HAP-1 (cell line): ENCODE measurements around the gene STAT1.
"Not testable (repeated sequence)": the region's sequence is repeated elsewhere in the genome, so short reads cannot be mapped to it uniquely, and the experiment has no call there.

ENCODE experiments used
- DNase-seq, 2 experiments: peaks; one replicate each; pipeline ENCODE4 v3.0.0-alpha.2; 2016 to 2020; ENCODE audit warnings: low spot score in 2 of 2
- H3K27me3 ChIP-seq: fragments of 250-450 bp; sonication (Bioruptor Pico); 2 replicates; pipeline ENCODE4 v1.5.1; 2020; ENCODE audit warnings: low read depth, mild to moderate bottlenecking, moderate library complexity
- H3K36me3 ChIP-seq: fragments of 250-450 bp; sonication (Bioruptor Pico); replicated peaks from 2 replicates; pipeline ENCODE4 v1.5.1; 2020; ENCODE audit warnings: mild to moderate bottlenecking
- H3K4me1 ChIP-seq: fragments of 250-450 bp; sonication (Bioruptor Pico); 2 replicates; pipeline ENCODE4 v1.5.1; 2020; ENCODE audit warnings: mild to moderate bottlenecking
- H3K4me3 ChIP-seq: fragments of 250-450 bp; sonication (Bioruptor Pico); 2 replicates; pipeline ENCODE4 v1.5.1; 2020; ENCODE audit warnings: mild to moderate bottlenecking, moderate library complexity
- H3K9me3 ChIP-seq: fragments of 250-450 bp; sonication (Bioruptor Pico); 2 replicates; pipeline ENCODE4 v1.5.1; 2020; ENCODE audit warnings: mild to moderate bottlenecking, moderate library complexity
- in situ Hi-C: fragments of 300-500 bp; cut with MboI; formaldehyde crosslinking; loops from 3 replicates; pipeline ENCODE4 v1.14.3; 2020; ENCODE audit warnings: low sequenced_read_pairs, inconsistent platforms, mixed read lengths

Gene STAT1

DNA sequence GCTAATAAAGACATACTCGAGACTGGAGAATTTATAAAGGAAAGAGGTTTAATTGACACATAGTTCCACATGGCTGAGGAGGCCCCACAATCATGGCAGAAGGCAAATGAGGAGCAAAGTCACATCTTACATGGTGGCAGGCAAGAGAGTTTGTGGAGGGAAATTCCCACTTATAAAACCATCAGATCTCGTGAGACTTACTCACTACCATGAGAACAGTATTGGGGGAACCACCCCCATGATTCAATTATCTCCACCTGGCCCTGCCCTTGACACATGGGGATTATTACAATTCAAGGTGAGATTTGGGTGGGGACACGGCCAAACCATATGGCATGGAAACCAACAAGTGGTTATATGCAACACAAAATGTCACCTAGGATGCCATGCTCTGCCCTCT is 18.7 kb downstream of the STAT1 start:
- in situ Hi-C loops, H3K4me1 ChIP-seq, H3K4me3 ChIP-seq, H3K9me3 ChIP-seq, DNase-seq, H3K27me3 ChIP-seq: not testable (repeated sequence)
- H3K36me3 ChIP-seq, result peaks cover 57% of the 10 kb centered on the region

DNA sequence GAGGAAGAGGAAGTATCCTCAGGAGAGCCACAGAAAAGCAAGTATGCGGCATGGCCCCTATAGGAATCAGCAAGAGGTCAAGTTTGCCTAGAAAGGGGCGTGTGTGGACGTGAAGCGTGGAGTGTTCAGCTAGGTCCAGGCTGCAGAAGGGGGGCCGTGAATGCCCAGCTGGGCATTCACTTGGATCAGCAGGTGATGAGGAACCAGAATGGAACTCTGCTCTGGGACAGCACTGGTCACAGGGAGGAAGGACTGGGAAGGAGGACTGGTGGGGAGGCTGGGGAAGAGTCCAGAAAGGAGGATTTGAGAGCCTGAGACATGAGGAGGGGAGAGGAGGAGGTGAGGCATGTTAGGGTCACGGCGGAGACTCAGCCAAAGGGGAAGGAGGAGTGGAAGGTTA is 19.8 kb downstream of the STAT1 start:
- Histone ChIP-seq H3K4me3 (no peak overlapping the region), H3K4me1 (no peaks in the 10 kb centered on the region), H3K9me3 (no peaks in the 10 kb centered on the region), H3K27me3 (no peaks in the 10 kb centered on the region), H3K36me3 (peaks cover 59% of the 10 kb centered on the region)
- in situ Hi-C loops, result no loop called here
- no peak for DNase-seq

DNA sequence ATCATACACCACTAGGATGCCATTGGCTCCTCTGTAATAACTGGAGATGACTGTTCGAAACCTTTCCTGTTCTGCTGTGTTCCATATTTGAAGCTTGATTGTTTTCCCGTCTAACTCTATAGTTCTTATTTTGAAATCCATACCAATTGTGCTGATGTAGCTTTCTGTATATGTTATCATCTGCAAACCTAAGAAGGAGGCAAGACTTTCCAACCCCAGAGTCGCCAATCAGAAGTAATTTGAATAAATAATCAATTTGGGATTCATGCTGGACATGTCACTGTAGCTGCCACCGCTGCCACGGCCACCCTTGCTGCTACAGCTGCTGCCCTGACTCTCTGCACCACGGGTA is 20.7 kb downstream of the STAT1 start:
- Histone ChIP-seq H3K4me1 (no peaks in the 10 kb centered on the region), H3K36me3 (peaks cover 59% of the 10 kb centered on the region), H3K9me3 (no peaks in the 10 kb centered on the region), H3K27me3 (no peaks in the 10 kb centered on the region), H3K4me3 (no peak overlapping the region)
- in situ Hi-C loops, result no loop called here
- no peak for DNase-seq

DNA sequence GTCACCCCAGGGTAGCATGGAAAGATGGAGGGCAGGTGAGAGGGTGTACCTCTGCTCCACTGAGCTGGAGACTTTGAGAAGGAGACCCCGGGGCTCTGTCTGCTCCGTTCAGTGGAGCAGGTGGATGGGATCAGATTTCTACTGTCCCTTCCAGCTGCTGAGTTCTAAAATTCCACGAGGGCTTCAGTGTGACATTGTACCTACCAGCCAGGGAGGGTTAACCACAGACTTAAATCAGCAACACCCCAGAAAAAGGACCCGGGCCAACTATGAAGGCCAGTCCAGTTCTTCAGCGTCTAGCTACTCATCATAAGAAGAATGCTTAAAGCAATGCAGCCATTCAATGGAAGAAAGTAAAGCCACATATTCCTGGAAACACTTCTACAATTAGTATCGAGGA is 23.8 kb downstream of the STAT1 start:
- H3K4me1 ChIP-seq, result no peaks in the 10 kb centered on the region
- peaks cover 50% of the 10 kb centered on the region for H3K36me3 ChIP-seq
- no peak for DNase-seq
- no peak overlapping the region for H3K4me3 ChIP-seq
- no peaks in the 10 kb centered on the region for H3K27me3 ChIP-seq
- no peaks in the 10 kb centered on the region for H3K9me3 ChIP-seq
- in situ Hi-C loops, result no loop called here

DNA sequence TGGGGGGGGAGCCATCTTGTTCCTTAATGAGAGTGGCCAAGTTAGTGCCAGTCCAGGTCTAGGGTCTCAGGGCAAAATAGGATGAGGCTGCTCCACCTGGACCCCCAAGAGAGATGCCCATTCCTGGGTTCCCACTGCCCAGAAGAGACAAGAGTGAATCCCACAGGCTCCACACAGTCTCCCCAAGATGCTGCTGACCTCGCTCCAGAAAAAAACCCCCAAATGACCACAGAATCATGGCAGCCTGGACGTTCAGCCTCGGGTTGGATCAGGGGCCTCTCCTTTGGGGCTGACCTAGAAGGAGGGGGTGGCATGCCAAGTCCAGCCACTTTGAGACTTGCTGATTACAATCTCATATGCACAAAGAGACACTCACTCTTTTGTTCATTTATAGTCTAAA is 25.1 kb downstream of the STAT1 start:
- in situ Hi-C loops, result no loop called here
- Histone ChIP-seq H3K4me1 (no peaks in the 10 kb centered on the region), H3K27me3 (no peaks in the 10 kb centered on the region), H3K36me3 (peaks cover 53% of the 10 kb centered on the region), H3K4me3 (no peak overlapping the region), H3K9me3 (no peaks in the 10 kb centered on the region)
- no peak for DNase-seq

DNA sequence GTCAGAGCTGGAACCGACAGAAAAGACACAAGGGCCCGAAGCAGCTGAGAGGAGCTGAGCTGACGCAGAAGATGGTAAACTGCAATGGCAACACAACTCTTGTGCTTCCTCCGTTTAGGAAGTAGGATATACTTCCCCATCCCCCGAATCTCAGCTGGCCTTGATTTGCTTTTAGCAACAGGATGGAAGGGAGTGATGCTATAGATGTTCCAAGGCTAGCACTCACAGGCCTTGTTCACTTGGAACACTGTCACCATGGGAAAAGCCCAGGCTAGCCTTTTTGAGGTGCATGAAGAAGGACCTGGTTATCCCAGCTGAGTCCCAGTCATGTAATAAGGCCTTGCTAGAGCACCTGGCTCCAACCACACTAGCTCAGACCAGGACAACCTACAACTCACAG is 26.0 kb downstream of the STAT1 start:
- in situ Hi-C loops, result no loop called here
- Histone ChIP-seq H3K4me3 (no peak overlapping the region), H3K4me1 (no peaks in the 10 kb centered on the region), H3K27me3 (no peaks in the 10 kb centered on the region), H3K36me3 (peaks cover 61% of the 10 kb centered on the region), H3K9me3 (no peaks in the 10 kb centered on the region)
- DNase-seq, result no peak

DNA sequence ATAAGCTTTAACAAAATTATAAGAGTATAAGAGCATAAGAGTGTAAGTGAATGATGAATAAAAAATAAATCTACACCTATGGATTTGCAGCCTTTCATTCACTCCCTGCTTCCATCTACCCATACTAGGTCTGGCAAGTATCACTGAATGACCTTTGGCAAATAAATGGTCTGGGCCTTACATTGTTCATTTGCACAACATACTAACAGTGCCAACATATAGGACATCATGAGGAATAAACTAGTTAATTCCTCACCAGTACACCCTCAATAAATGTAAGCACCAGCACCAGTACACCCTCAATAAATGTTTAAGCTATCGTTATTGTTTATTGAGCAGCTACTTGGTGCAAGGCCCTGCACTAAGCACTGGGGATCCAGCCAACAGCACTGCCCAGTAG is 26.9 kb downstream of the STAT1 start:
- Histone ChIP-seq H3K4me3 (no peak overlapping the region), H3K4me1 (no peaks in the 10 kb centered on the region), H3K36me3 (peaks cover 66% of the 10 kb centered on the region), H3K9me3 (no peaks in the 10 kb centered on the region), H3K27me3 (no peaks in the 10 kb centered on the region)
- in situ Hi-C loops, result no loop called here
- no peak for DNase-seq

DNA sequence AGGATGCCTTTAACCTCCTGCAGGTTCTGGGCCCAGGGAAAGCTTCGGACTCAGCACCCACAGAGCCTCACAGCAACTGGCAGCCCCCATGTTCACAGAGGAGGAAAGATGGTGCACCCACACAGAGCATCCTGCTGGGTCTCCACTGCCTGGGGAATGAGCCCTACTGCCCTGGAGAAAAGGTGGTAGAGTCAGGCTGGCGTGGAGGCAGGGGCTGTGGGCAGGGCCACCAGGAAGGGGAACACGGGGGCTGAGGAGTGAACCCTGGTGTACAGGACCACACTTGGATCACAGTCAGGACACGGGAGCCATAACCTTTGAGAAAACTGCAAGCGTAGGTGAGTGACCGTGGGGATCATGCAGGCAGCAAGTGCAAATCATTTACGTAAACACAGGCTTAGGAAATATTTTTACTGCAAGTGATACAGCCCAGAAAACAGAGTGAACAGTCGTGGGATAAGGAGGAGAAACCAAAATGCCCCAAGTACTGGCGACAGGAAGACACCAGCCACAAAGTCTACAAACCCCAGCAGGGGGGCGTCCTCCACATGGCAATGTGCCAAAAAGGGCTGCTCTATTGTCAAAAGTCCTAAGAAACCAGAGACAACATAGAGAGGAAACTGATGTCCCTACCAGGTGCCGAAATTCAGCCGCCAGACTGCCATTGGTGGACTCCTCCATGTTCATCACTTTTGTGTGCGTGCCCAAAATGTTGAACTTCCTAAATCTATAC is 27.6 kb downstream of the STAT1 start:
- DNase-seq, result no peak
- in situ Hi-C loops, result no loop called here
- Histone ChIP-seq H3K4me3 (no peak overlapping the region), H3K4me1 (no peaks in the 10 kb centered on the region), H3K9me3 (no peaks in the 10 kb centered on the region), H3K36me3 (peaks cover 65% of the 10 kb centered on the region), H3K27me3 (no peaks in the 10 kb centered on the region)

DNA sequence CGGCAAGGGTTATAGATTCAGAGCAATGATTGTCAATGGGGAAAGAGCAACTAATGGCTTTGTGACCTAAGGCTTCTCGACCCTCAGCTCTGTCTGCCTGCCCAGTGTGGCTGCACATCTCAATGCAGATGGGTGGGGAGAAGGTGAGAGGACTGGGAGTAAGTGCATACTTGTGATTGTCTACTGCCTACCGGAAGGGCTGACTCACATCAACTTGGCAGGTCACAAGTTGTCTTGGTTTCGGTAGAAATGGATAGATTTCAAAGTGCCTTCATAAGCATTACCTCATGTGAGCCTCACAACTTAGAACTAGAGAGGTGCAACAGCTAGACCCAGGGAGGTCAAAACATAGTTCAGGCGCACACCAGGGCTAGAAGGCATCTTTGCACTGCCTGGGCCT is 29.4 kb downstream of the STAT1 start:
- DNase-seq, result no peak
- Histone ChIP-seq H3K27me3 (no peaks in the 10 kb centered on the region), H3K36me3 (peaks cover 67% of the 10 kb centered on the region), H3K9me3 (no peaks in the 10 kb centered on the region), H3K4me3 (no peak overlapping the region), H3K4me1 (no peaks in the 10 kb centered on the region)
- in situ Hi-C loops, result no loop called here

DNA sequence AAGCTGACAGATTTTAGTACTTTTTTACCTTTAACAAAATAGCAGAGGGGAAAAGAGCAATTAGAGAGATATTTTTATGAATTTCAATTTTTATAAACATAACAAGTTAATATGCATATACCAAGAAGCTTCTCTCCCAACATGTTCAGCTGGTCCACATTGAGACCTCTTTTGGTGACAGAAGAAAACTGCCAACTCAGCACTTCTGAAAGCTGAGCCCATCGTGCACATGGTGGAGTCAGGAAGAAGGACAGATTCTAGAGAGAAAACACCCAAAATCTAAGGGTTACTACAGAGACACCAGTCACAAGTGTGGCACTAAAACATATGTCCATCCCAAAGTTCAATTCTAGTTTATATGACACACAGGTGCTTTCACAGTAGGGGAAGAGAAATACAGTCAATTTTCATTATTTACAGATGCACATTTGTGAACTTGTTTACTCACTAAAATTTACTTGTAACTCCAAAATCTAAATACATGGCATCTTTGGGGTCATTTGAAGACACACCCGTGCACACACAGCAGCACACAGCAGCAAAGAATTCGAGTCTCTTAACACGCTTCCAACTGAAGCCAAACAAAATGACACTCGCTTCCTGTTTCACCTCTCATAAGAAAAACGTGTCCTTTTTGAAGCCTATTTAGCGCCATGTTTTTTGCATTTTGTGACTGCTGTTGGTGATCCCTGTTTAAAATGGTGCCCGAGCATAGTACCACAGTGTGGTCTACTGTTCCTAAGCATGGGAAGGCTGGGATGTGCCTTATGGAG is 31.5 kb downstream of the STAT1 start:
- no peaks in the 10 kb centered on the region for H3K4me1 ChIP-seq

DNA sequence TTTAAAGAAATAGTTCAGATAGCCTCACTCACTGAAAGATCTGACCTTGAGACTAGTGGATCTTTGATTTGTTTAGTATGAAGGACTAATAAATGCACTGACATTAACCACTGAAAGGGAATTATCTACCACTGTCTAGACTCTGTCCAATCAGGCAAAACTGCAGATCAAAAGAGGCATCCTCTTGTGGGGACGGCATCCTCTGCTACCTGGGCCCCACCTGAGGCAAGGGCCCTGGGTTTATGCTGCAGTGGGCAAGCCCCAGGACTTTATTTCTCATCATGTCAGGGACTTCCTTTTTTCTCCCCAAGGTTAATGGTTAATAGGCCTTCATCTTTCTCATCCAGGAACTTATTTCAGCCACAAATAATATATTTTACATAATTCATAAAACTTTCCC is 32.2 kb downstream of the STAT1 start:
- H3K36me3 ChIP-seq, result peaks cover 74% of the 10 kb centered on the region

More for the DNA sequence above, 31.5 kb downstream of the STAT1 start:
- no peaks in the 10 kb centered on the region for H3K9me3 ChIP-seq
- peaks cover 71% of the 10 kb centered on the region for H3K36me3 ChIP-seq
- no peaks in the 10 kb centered on the region for H3K27me3 ChIP-seq
- no peak overlapping the region for H3K4me3 ChIP-seq
- no peak for DNase-seq
- in situ Hi-C loops, result no loop called here

DNA sequence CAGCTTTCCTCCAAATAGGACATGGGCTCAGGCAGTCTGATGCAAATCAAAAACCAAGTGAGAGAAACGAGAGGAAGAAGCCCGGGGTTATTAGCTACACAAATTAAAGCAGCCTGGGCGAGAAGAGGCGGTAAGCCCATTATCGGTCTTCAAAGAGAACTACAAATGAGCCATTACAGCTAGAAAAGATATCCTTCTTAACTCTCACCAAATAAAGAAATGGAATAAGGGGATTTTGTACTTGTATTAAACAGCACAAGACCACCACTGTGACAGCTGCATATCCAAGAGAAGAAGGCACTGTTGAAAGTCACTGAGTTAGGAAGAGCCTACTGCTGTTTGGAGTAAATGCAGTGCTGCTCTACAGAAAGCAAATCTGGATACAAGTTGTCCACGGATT is 32.6 kb downstream of the STAT1 start:
- no peak for DNase-seq
- in situ Hi-C loops, result no loop called here
- Histone ChIP-seq H3K36me3 (peaks cover 74% of the 10 kb centered on the region), H3K4me1 (no peaks in the 10 kb centered on the region), H3K4me3 (no peak overlapping the region), H3K27me3 (no peaks in the 10 kb centered on the region), H3K9me3 (no peaks in the 10 kb centered on the region)

More for the DNA sequence above, 32.2 kb downstream of the STAT1 start:
- Histone ChIP-seq H3K27me3 (no peaks in the 10 kb centered on the region), H3K9me3 (no peaks in the 10 kb centered on the region), H3K4me3 (no peak overlapping the region), H3K4me1 (no peaks in the 10 kb centered on the region)
- in situ Hi-C loops, result no loop called here
- DNase-seq, result no peak

DNA sequence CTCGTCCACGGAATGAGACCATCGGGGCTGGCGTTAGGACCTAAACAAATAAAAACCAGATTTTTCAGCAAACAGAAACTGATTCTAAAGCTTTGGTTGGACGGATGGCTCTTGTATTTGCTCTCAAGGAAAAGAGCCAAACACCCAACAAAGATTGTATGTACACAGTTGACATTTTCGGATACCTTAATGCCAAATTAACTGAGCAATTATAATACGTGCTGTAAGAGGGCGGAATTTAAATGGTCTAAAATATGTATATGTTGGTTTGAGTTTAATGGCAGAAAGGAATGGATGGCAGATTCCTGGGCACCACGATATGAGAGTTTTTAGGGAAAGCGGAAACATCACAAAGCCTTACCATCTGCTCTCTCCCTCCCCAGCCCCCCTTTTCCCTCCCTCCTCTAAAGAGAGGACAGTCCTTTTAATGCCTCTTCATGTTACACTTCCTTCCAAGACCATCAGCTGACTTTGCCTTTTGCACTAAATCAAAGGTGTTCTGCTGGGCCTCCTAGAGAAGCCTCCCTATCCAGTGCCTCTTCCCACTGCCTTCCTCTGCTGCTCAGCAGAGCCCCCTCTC is 33.3 kb downstream of the STAT1 start:
- no peak overlapping the region for H3K4me3 ChIP-seq
- H3K4me1 ChIP-seq, result no peaks in the 10 kb centered on the region
- no peaks in the 10 kb centered on the region for H3K9me3 ChIP-seq
- no peaks in the 10 kb centered on the region for H3K27me3 ChIP-seq
- peaks cover 79% of the 10 kb centered on the region for H3K36me3 ChIP-seq
- in situ Hi-C loops, result no loop called here
- DNase-seq, result no peak

DNA sequence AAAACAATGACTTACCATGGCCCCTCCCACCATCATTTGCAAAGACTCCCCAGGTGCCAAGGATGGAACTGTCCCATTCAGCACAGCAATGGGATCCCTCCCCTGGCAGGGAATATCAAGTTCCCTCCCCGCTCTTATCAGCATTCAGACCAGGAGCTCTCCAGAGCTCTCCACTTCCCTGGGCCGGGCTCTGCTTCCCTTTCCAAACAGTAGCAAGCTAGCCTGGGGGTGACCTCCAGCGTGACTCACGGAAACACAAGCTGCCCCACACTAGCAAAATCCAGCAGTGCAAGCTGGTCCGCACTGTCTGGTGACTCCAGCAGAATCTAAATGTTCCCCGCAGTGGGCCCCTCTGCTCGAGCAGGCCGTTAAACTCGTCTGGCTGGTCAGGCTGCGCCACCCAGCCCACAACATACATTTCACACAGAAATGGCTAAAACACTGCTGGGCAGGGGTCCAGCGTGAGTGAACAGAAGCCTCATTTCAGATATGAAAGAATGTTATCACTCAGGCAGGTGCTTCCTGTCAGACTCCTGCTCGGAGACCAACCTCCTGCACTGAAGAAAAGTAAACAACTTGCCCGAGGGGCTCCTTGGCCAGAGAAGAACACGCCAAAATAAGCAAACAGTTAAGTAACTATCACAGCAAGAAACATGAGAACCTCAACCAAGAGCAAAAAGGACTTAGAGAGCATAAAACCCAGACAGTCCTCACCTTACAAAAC is 33.9 kb downstream of the STAT1 start:
- Histone ChIP-seq H3K27me3 (no peaks in the 10 kb centered on the region), H3K9me3 (no peaks in the 10 kb centered on the region), H3K4me1 (no peaks in the 10 kb centered on the region), H3K36me3 (peaks cover 83% of the 10 kb centered on the region), H3K4me3 (no peak overlapping the region)
- DNase-seq, result no peak
- in situ Hi-C loops, result no loop called here
